Uterus (tissue), 4 donors: ENCODE results near the gene SUPT7L. TPM values are rescaled to one million over a fixed set of nuclear protein-coding genes. Genes with fewer than 3 reads are reported as not detected.

Experiments
- DNase-seq, 2 donors: peaks; one replicate each; pipeline ENCODE4 v3.0.0-alpha.2; 2019 to 2020
- H3K27ac ChIP-seq, 2 donors: fragments of 200-600 bp; sonication (generic); 1 replicate in 1 of 2; 2 replicates in 1 of 2; pipeline ENCODE4 v1.5.1; 2016 to 2018
- H3K27me3 ChIP-seq, 2 donors: fragments of 200-600 bp; sonication (generic); one replicate each; pipeline ENCODE4 v1.5.1; 2018 to 2019; ENCODE audit warnings: control low read depth in 1 of 2
- H3K36me3 ChIP-seq, 2 donors: fragments of 200-600 bp; sonication (generic); one replicate each; pipeline ENCODE4 v1.5.1; 2019; ENCODE audit warnings: control low read depth in 1 of 2
- H3K4me1 ChIP-seq, 2 donors: fragments of 200-600 bp; sonication (generic); one replicate each; pipeline ENCODE4 v1.5.1; 2018 to 2019; ENCODE audit warnings: control low read depth in 1 of 2
- H3K4me3 ChIP-seq, 2 donors: fragments of 200-600 bp; sonication (generic); 1 replicate in 1 of 2; 2 replicates in 1 of 2; pipeline ENCODE4 v1.5.1; 2018 to 2019; ENCODE audit warnings: mild to moderate bottlenecking in 1 of 2
- H3K9me3 ChIP-seq, 2 donors: fragments of 200-600 bp; sonication (generic); one replicate each; pipeline ENCODE4 v1.5.1; 2019; ENCODE audit warnings: control low read depth in 1 of 2
- CTCF ChIP-seq, 4 experiments: fragments of 200-600 bp in 2 of 4; fragments of 450-650 bp in 2 of 4; sonication (generic) in 2 of 4; IDR thresholded peaks; one replicate each; pipeline ENCODE4 v1.5.1; 2016 to 2019; ENCODE audit warnings: antibody characterized with exemption in 4 of 4, mild to moderate bottlenecking in 2 of 4, moderate library complexity in 1 of 4
- POLR2A ChIP-seq, 2 donors: fragments of 450-650 bp; IDR thresholded peaks; one replicate each; pipeline ENCODE4 v1.6.1; 2016; ENCODE audit warnings: antibody characterized with exemption in 2 of 2, mild to moderate bottlenecking in 1 of 2, moderate library complexity in 1 of 2
- intact Hi-C: fragments of 100-400 bp; cut with DNase I; formaldehyde crosslinking; loops from one replicate; pipeline ENCODE4 v1.15.1; 2023; ENCODE audit warnings: low total_unique reads
- total RNA-seq, 4 donors: library from RNA; depleted of rRNA in 3 of 4; stranded (reverse); fragments of >200 nt in 3 of 4; gene quantifications; one replicate each; pipeline versions ENCODE4 v1.1.0 to v1.2.4, GENCODE V29; 2014 to 2023
- donor health status: DM: yes; HTN: yes; CAD: no.

Gene SUPT7L
- total RNA-seq, 4 donors from 2014 or later: 11.8 to 31.2 (median 20.2) TPM

- H3K4me1 ChIP-seq: no peaks in the 10 kb centered on the region
- no peaks in the 10 kb centered on the region for H3K36me3 ChIP-seq
- H3K4me3 ChIP-seq: no peak overlapping the region
- no peak overlapping the region for H3K27ac ChIP-seq
- no peak for DNase-seq
- no peaks in the 10 kb centered on the region for H3K9me3 ChIP-seq
- no peak for TF ChIP-seq CTCF (IDR thresholded peaks at IDR 0.05)
- no peak for TF ChIP-seq POLR2A (IDR thresholded peaks at IDR 0.05)
- intact Hi-C loops: loop anchor here (5.0 kb wide), 1 partner anchor 750 kb away; no protein-coding TSS in a partner anchor
- H3K27me3 ChIP-seq: no peaks in the 10 kb centered on the region
Measured at GRCh38 chr2:27702302-27702701, 38.9 kb upstream of the SUPT7L start.

GRCh38 chr2:27701676-27702075, 38.3 kb upstream of the SUPT7L start:
- H3K27ac ChIP-seq: no peak overlapping the region
- intact Hi-C loops: loop anchor here (5.0 kb wide), 1 partner anchor 751 kb away; no protein-coding TSS in a partner anchor

GRCh38 chr2:27697660-27698059, 34.2 kb upstream of the SUPT7L start:
- Histone ChIP-seq H3K27me3 (no peaks in the 10 kb centered on the region), H3K4me1 (no peaks in the 10 kb centered on the region), H3K4me3 (no peak overlapping the region), H3K9me3 (no peaks in the 10 kb centered on the region), H3K27ac (no peak overlapping the region), H3K36me3 (no peaks in the 10 kb centered on the region)
- intact Hi-C loops: no loop called here
- DNase-seq: no peak
- no peak for TF ChIP-seq POLR2A (IDR thresholded peaks at IDR 0.05)
- no peak for TF ChIP-seq CTCF (IDR thresholded peaks at IDR 0.05)

More at GRCh38 chr2:27701676-27702075, 38.3 kb upstream of the SUPT7L start:
- Histone ChIP-seq H3K4me3 (no peak overlapping the region), H3K4me1 (no peaks in the 10 kb centered on the region), H3K27me3 (no peaks in the 10 kb centered on the region), H3K36me3 (no peaks in the 10 kb centered on the region), H3K9me3 (no peaks in the 10 kb centered on the region)
- no peak for DNase-seq
- no peak for TF ChIP-seq CTCF (IDR thresholded peaks at IDR 0.05)
- no peak for TF ChIP-seq POLR2A (IDR thresholded peaks at IDR 0.05)

GRCh38 chr2:27690052-27690451, 26.6 kb upstream of the SUPT7L start:
- Histone ChIP-seq H3K4me1 (no peaks in the 10 kb centered on the region), H3K36me3 (no peaks in the 10 kb centered on the region), H3K9me3 (no peaks in the 10 kb centered on the region), H3K27ac (no peak overlapping the region), H3K4me3 (no peak overlapping the region), H3K27me3 (no peaks in the 10 kb centered on the region)
- DNase-seq: no peak
- TF ChIP-seq POLR2A (IDR thresholded peaks at IDR 0.05) (no peak), CTCF (IDR thresholded peaks at IDR 0.05) (no peak)
- intact Hi-C loops: no loop called here

GRCh38 chr2:27689424-27689823, 26.0 kb upstream of the SUPT7L start:
- H3K27ac ChIP-seq: no peak overlapping the region
- no peaks in the 10 kb centered on the region for H3K9me3 ChIP-seq
- no peak overlapping the region for H3K4me3 ChIP-seq
- no peaks in the 10 kb centered on the region for H3K27me3 ChIP-seq
- no peaks in the 10 kb centered on the region for H3K36me3 ChIP-seq
- DNase-seq: no peak
- no peaks in the 10 kb centered on the region for H3K4me1 ChIP-seq
- intact Hi-C loops: no loop called here
- TF ChIP-seq POLR2A (IDR thresholded peaks at IDR 0.05) (no peak), CTCF (IDR thresholded peaks at IDR 0.05) (no peak)
